Tibial nerve (tissue), 4 donors: ENCODE results near the gene DLK1.

ENCODE experiments used
- CTCF ChIP-seq, 5 experiments: fragments of 200-600 bp in 3 of 5; fragments of 450-650 bp in 2 of 5; sonication (generic) in 3 of 5; IDR thresholded peaks; one replicate each; pipeline ENCODE4 v1.5.1; 2016 to 2019; ENCODE audit warnings: antibody characterized with exemption in 5 of 5, mild to moderate bottlenecking in 3 of 5, moderate library complexity in 2 of 5
- EP300 ChIP-seq, 2 donors: sonication (generic); formaldehyde crosslinking; IDR thresholded peaks; one replicate each; pipeline ENCODE4 v1.6.1; 2017; ENCODE audit warnings: antibody characterized with exemption in 2 of 2, mild to moderate bottlenecking in 1 of 2
- POLR2A ChIP-seq, 2 donors: fragments of 450-650 bp; IDR thresholded peaks; one replicate each; pipeline ENCODE4 v1.6.1; 2017; ENCODE audit warnings: antibody characterized with exemption in 2 of 2, mild to moderate bottlenecking in 2 of 2, moderate library complexity in 2 of 2

DNA sequence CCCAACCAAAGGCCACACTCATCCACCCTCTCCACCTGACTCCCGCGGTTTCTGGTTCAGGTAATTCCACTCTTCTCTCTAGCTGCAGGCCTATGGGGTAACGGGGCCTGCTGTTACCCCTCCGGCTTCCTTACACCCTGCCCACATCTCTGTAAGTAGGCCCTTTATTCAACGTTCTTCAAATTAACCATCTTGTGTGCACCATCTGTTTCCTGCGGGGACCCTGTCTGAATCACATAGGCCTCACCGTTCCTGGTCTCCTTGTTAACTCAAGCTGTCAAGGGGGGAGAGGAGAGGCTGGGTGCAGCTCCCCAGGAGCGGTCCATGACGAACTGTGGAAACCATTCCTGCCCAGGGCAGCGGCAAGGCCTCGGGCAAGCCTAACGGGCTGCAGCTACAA lies 9.3 kb upstream of the DLK1 start:
- TF ChIP-seq CTCF (IDR thresholded peaks at IDR 0.05) (no peak), EP300 (IDR thresholded peaks at IDR 0.05) (no peak), POLR2A (IDR thresholded peaks at IDR 0.05) (no peak)
